ENCODE results near the gene PKIG.
"Not testable (repeated sequence)": the region's sequence is repeated elsewhere in the genome, so short reads cannot be mapped to it uniquely, and the experiment has no call there.

Gene PKIG

DNA sequence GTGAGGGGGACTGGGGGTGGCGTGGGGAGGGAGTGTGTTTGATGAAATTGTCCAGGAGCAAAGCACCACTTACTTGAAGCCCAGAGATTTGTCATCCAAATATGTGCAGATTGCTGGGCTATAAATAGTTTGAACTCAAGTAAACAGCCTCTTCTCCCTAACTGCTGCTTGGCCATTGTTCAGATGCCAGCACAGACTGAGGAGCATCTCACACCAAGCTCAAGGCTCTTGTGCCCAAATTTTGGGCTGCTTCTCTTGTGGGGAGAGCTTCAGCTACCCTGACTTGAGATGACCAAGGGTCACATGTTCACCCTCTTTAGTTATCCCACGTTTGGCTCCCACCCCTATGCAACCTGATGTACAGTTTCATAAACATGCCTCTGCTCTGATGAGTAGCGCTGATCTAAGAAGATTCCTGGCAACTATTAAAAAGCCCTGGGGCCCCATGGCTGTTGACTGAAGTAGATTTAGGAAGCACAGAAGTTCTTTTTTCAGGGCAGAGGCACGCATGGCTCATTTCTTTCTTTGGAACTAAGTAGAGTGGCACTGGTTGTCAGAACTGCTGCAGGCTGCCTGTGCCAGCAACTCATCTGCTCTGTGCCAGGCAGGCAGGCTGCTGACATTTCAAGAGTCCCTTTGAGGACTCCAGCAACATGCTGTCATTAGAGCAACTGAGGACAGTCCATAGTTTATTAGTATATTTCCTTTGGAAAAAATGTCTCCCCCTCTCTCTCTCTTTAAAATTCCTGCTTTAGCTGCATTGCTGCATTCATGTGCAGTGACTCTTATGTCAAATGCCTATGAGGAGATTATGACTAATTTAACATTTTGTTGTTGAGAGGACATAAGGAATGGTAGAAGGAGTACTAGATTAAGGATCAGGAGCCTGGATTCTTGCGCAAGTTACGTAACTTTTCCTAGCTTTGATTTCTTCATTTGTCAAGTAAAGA lies 9.6 kb upstream of the PKIG start:
- no peak for DNase-seq

DNA sequence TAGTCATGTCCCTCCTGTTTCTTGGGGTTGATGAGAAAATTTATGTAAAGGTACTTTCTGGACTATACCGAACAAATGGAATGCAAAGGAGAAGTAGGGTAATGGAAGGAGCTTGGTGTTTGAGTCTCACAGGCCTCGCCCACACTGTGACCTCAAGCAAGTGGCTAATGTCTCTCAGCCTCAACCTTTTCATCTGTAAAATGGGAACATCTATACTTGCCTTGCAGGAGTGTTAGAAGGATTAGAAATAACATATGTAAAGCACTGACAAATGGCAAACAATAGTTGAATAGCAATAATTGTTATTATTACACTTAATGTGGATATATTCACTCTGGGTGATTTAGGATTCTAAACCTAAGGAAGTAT lies 8.9 kb upstream of the PKIG start:
- DNase-seq: no peak

DNA sequence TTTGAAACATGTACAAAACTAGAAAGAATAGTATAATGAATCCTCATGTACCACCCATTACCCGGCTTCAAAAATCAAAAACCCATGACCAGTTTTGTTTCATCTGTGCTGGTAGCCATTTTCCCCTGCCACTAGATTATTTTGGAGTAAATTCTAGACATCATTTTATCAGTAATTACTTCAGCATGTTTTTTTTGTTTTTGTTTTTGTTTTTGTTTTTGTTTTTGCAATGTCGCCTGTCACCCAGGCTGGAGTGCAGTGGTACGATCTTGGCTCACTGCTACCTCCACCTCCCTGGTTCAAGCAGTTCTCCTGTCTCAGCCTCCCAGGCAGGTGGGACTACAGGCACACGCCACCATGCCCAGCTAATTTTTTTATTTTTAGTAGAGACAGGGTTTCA lies 8.0 kb upstream of the PKIG start:
- no peak for DNase-seq

DNA sequence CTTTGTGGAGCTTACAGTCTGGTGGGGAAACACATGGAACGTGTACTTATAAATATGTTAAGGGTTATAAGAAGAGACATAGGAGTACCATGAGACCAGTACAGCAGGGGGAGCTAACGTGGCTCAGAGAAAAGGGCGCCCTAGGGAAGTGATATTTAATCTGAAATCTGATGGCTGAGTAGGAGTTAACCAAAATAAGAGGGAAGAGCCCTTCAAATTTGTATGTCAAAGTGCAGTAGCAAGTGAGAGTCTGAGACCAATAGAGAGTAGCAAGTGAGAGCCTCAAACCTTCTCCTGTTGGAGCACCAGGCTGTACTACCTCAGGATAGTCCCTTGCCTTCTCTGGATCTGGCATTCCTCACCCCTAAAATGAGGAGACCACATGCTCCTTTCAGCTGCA lies 6.1 kb upstream of the PKIG start:
- no peak for DNase-seq

DNA sequence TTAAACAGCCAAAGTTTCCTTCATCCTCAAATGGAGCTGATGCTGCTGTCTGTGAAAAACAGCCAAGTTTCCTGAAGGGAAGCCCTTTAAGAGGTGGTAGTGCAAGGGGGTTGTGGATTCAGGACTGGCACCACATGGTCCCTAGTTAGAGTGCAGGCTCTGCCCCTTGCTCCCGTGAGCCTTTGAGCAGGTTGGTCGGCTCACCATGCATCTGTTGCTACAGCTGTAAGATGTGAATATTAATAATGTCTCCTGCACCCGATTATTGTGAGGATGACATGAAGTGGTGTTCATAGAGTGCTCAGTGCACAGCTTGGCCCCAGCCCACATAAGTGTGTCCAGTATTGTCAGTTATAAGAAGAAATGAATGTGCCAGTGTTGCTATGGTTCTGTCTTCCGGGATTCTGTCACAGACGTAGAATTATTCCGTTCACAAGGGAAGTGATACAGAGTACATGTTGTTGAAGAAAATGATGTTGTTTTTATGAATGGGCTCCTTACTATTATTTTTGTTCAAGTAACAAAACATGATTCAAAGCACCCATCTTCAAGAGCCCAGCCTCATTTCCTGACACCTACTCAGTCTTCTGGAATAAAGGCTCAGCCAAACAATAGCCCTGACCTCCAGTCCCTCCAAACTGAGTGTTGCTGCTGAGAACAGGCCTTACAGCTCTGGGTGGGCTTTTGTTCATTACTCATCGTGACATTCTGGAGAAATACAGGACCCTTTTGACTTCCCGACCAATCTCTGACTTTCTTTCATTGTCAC lies 2.9 kb upstream of the PKIG start:
- no peak for DNase-seq

DNA sequence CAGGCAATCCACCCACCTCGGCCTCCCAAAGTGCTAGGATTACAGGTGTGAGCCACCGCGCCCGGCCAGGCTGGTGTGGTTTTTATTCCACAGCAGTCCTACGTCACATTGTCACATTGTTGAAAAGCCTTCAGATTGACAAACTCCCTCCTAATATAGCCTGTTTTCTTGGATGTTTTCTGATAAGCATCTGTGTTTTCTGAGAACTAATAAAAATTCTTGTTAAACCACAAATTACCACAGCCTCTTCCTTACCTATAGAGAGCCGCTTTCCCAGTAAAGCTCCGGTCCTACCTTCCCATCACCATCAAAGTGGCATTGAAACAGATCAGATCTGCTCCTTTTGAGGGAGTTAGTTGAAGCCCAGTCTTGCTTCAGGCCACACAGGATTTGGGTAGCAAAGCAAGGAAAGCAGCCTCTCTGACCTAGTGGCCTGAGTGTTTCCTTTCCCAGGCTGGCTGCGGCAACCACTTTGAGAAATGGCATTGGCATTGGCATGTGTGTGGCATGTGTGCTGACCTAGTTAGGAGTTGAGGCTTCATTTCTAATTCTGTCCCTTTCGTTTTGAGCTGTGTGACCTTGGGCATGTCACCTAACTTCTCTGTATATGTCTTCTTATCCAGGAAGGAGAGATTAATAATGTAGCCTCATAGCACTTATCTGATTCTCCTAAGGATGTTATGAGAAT lies 1.7 kb upstream of the PKIG start:
- DNase-seq: no peak

DNA sequence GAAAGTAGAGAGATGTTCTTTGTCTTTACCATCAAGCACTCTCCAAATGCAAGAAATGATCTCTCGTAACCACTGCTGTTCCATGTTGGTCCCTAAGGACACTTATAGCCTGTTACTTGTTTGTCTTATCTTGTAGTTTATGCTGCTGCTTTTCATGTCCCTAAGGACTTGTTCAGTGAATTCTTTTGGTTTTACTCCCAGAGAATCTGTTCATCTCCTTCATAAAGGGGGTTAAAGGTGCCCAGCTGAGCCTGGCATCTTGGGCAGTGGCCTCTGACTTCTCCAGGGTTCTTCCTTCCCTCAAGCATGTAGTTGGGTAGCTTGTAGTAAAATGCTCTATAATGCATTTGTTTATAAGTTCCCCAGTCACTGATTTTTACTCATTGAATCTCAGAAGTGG lies 864 bp upstream of the PKIG start:
- no peak for DNase-seq

DNA sequence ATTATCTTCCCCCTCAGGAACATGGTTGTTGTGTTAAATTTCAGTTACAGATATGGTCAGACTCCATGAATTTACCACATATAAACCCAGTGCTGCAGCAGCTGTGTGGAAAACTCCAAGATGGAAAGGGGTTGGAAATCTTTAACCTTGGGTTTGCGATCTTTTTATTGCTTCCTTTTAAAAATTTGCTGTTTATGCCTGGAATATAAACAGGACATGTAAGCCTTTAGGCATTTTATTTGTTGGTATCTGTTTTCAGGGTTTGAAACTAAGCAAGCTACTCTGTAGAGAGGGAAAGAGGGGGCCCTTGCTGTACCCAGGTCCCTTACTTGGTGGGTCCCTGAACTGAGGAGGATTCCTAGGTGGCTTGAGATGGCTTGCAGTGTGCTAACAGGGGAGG lies 778 bp downstream of the PKIG start:
- no peak for DNase-seq

DNA sequence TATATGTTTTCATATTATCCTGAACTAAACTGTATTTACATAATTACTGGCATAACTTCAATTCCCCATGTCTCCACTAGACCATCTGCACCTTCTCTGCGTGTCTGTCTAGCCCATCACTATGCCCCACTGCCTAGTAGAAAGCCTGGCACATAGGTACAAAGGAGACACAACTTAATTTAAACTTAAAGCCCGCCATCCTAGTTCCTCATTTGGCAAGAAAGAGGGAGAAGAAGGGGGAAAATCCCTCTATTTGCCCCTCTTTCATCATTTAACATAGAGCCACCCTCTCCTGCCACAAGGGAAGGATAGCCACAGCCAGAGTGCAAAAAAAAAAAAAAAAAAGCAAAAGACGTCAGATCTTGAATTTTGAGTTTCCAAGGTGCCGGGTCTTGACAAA lies 1.8 kb downstream of the PKIG start:
- DNase-seq: no peak

DNA sequence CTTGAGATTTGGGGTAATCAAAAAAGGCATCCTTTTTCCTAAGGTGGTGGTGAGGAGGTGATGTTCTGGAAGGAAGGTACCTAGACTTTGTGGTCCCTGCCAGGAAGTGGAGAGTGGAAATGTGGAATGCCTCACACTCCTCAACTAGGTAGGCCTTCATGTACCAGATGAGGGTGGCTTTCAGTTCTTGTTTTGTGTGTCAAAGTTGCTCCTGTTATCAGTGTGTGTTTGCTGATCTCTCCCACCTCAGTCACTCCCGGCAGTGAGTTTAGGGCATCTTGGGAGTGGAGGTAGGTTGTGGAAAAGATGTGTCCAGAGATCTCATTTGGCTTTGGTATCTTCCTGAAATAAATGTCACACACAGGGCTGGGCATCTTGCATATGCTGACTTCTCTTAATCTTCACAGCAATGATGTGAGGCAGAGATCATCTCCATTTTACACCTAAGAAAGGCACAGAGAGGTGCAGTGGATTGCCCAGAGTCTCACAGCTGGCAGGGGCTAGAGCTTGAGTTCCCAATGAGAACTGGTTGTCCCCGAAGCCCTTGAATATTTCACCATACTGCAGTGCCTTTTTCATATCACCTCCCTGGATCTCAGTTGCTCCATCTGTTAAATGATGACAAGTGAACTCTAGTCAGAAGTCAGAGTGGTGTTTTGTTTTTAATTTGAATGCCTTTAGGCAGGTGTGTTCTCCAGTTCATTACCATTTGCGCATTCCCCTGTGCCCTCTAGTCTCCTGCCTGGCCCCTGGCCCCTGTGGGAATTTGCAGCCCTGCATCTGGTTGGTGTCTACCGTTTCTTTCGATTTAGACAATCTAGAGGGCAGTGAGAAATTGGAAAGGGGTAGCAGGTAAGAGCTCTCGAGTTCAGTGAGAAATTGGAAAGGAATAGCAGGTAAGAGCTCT lies 2.9 kb downstream of the PKIG start:
- no peak for DNase-seq

DNA sequence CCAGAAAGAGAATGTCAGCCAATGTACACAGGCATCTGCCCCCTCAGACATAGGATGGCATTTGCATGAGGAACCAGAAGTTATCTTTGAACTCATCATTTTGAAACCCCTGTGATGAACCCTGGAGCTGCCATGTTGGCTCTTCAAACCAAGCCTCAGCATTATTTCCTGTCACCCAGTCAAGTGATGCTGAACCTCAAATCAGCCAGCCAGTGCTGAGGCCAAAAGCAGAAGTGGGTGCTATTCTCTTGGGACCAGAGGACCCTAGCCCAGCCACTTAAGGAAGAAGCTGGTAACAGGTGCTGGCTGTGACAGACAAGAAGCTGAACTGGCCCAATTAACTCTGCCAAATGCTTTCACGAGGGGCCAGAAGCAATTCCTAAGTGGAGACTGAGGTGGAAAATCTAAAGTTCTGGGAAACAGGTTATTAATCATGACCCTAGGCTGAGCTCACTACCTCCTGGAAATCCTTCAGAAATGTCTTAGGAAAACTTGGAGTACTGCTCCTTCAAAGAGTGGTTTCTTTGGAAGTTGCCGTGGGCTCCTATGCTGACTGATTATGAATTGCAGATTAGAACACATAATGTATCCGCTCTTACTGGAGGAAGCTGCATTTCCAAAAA lies 4.0 kb downstream of the PKIG start:
- no peak for DNase-seq

DNA sequence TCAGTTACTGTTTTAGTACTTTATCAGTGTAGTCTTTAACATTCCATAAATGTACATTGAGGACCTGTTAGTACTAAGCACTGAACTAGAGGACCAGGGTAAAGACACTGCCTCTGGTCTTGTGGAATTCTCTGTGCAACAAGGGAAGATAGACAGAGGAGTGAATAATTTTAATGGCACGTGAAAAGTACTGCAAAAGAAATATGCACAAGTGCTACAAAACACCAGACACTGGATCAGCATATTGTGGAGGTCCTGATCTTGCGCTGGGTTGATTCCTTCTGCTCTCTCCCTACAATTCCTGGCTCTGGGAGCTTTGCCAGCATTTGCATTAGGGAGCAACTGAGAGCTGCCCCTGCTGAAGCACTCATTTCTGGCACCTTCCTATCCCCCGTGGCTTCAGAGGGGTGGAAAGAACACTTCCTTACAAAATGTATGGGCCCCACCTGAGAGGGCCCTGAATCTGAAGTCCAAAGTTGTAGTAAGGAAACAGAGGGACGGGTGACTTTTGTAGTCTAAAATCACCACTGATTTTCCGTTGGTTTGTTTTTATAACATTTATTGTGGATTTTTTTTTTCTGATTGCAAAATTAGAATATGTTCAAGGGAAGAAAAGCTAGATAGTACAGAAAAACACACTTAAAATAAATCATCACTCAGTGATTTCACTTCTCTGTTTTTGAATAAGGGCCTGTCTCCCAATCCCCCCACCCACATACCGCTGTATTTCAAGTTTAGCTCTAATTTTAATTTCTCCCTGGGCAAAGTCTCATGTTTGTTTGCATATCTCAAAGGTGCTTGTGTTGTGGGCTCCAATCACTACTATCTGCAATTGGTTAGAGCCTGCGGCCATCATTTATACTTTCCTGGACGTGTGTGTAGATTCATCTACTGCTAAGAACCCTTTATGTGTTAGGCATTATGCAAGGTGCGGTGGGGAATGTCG lies 4.9 kb downstream of the PKIG start:
- no peak for DNase-seq

DNA sequence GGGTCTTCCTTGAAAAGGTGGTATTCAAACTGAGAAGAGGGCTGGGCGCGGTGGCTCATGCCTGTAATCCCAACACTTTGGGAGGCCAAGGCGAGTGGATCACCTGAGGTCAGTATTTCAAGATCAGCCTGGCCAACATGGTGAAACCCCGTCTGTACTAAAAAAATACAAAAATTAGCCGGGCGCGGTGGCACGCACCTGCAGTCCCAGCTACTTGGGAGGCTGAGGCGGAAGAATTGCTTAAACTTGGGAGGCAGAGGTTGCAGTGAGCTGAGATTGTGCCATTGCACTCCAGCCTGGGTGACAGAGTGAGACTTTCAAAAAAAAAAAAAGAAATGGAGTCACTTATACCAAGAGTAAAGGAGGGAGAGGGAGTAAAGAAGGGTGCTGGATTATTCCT lies 5.9 kb downstream of the PKIG start:
- not testable (repeated sequence) for DNase-seq

DNA sequence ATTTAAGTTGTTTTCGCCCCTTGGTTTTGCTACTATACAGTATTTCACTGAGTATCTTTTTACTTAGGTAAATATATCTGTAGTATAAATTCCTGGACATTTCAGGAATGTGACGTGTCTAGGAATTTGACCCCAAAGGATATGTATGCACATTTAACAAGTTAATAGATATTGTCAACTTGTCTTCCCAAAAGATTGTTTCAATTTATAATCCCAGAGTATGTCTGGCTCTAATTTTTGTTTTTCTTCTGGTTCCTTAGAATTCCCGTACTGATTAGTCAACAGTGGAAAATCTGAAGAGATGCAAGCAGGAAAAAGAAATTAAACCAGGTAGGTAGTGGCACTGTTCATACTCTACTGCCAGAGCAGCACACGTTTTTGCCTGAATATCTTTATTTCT lies 7.2 kb downstream of the PKIG start:
- DNase-seq: no peak

DNA sequence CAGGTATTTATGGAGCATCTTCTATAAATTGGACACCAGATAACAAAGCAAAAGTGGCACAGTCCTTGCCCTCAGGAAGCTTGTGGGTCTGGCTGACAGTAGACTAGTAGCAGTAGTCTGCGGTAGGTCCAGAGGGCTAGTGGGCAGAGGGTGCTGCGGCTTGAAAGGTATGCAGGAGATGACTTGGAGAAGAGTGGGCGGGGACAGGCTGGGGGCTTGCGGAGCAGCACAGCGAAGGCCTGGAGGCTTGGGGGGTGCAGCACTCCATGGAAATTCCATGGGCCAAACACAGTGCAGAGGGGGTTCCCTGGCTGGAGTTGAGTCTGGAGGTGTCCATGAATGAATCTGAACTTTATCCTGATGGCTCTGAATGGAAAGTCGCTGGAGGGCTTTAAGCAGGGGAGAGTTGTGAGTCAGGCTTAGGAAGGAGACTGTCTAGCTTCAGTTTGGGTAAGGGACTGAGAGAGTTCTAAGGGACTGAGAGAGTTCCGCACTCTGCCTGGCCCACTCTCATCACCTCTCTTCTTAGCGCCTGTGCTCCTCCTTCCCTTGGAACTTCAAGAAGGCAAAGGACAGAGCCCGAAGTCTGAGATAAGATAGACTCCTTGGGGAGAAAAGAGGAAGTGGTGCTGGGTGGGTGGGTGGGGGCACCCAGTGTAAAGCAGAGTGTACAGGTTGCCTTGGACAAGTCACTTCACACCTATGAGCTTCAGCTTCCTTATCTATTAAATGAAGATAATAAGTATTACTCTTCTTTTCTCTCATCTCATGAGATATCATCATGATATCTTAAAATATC lies 8.8 kb downstream of the PKIG start:
- no peak for DNase-seq

DNA sequence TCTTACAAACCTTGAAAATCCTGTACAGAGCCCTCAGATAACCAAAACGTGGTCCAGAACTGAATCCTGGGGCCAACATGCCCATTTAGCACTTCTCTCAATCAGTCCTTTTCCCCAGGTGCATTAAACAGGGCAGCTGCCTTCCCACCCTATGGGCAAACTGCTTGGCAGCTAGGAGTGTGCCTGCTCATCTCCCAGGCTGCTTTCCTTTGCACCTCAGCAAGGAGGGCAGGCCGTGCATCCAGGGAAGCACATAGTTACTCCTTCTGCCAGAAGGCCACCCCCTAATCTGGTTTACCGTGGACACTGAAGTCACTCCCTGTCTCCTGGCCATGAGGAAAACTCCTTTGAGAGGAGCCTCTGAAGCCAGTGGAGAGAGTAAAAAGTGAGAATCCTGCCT lies 10.0 kb downstream of the PKIG start:
- DNase-seq: no peak

DNA sequence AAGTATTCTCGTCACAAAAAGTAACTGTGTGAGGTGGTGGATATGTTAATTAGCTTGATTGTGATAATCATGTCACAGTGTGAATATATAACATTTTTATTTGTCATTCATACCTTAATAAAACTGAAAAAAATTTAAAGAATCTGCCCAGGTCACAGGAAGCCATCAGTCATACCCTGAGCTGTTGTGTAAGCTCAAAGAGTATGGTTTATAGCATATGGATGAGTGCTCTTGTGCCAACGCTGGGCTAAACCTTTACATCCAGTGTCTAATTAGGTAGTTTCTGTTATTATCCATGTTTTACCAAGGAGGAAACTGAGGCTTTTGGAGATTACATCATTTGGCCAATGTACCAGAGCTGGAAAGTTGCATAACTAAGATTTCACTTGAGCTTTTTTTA lies 11.4 kb downstream of the PKIG start:
- no peak for DNase-seq

DNA sequence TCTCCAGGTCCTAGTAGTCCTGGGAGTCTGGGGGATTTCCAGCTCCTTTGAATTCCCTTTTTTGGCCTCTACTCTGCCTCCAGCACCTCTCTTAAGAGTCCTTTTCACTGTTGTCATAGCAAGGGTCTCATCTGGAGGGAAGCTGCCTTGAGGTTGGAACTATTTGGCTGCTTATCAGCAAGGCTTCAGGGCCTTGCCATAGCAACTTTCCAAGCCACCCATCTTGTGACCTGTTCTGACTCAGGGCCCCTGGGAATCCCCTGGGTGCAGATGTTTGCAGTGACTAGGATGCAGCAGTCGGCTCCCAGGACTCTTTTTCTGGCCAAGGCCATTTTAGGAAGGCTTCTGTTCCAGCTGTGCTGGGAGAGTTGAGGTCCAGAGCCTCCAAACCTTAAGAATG lies 12.4 kb downstream of the PKIG start:
- DNase-seq: no peak

DNA sequence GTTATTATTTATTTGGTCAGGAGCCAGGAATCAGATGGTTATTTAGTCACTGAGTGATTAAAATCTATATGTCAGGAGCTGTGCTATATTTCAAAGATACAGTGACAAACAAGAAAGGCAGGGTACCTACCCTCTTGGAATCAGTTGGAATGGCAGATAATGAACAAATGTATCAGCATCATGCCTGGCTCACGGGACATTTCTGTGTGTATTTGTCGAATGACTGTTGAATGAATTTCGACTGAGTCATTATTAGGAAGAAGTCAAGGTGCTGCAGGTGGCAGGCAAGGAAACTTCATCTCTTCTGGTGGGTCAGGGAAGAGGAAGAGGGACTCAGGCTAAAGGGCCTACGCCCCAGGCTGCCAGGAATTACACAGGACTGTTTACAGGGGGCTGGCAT lies 13.6 kb downstream of the PKIG start:
- no peak for DNase-seq

DNA sequence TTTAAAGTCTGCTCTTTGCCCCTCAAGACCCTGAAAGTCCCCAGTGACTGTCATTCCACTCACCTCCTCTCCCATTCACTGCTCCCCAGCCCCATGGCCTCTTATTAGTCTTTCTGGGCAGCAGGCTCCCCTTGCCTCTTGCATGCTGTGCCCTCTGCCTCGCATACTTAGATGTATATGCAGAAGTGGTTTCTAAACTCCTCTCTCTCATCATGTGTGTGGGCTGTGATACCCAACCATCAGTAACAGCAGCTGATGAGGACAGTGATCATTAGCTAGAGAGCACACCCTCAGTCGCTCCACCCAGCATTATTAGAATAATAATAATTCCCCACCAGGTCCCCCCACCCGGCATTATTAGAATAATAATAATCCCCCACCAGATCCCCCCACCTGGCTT lies 14.5 kb downstream of the PKIG start:
- DNase-seq: no peak
